B cell (primary cell): Measurements from ENCODE around the gene INPP4A. TPM values are rescaled to one million over a fixed set of nuclear protein-coding genes. Genes with fewer than 3 reads are reported as not detected.
A peak's percentile ranks its signal among the peaks of the same experiment; 100 is the strongest.

Source experiments
- ATAC-seq: fragments of 200-7000 bp; cut with Tn5 transposase; one replicate; pipeline ENCODE4 v1.10.0; 2021; ENCODE audit warnings: low read depth, mild to moderate bottlenecking, moderate number of reproducible peaks, moderate library complexity
- CTCF ChIA-PET: fragments of 350-600 bp; sonication (Branson Sonifier 250); formaldehyde crosslinking; loops from one replicate; lab custom pipeline; 2021; ENCODE audit warnings: antibody characterized with exemption, inconsistent platforms; lab: Charles Lee
- POLR2A ChIA-PET: fragments of 350-600 bp; sonication (Branson Sonifier 250); formaldehyde crosslinking; loops from one replicate; lab custom pipeline; 2021; ENCODE audit warnings: antibody characterized with exemption; lab: Charles Lee
- DNase-seq: peaks from one replicate; pipeline ENCODE4 v3.0.0; 2013
- H2AFZ ChIP-seq: 2 replicates; pipeline ENCODE4 v1.6.1; 2012; ENCODE audit warnings: mild to moderate bottlenecking, low read depth, low read length; ENCODE audit not compliant: insufficient read depth, poor library complexity, severe bottlenecking
- H3K27ac ChIP-seq, 2 donors: 1 replicate in 1 of 2; 2 replicates in 1 of 2; pipeline ENCODE4 v1.5.1; 2012 to 2013; ENCODE audit warnings: low read length in 2 of 2, mild to moderate bottlenecking in 2 of 2, moderate library complexity in 1 of 2
- H3K27me3 ChIP-seq, 4 experiments: fragments of 200-600 bp in 1 of 4; sonication (generic) in 1 of 4; replicated peaks in 1 of 4; 1 replicate in 2 of 4; 2 replicates in 2 of 4; pipeline versions ENCODE4 v1.6.1 to v1.7.0; 2013 to 2016; ENCODE audit warnings: low read length in 3 of 4, mild to moderate bottlenecking in 2 of 4, mixed read lengths in 1 of 4, moderate library complexity in 1 of 4; ENCODE audit not compliant: insufficient read depth in 4 of 4, control insufficient read depth in 3 of 4; ENCODE audit errors: control extremely low read depth in 1 of 4
- H3K36me3 ChIP-seq, 2 experiments: replicated peaks in 1 of 2; 1 replicate in 1 of 2; 2 replicates in 1 of 2; pipeline versions ENCODE4 v1.6.1 to v1.7.1; 2013; ENCODE audit warnings: low read length in 1 of 2; ENCODE audit not compliant: insufficient read depth in 2 of 2, control insufficient read depth in 1 of 2; ENCODE audit errors: control extremely low read depth in 1 of 2, extremely low read depth in 1 of 2
- H3K4me1 ChIP-seq, 2 donors: fragments of 200-600 bp in 1 of 2; sonication (generic) in 1 of 2; 1 replicate in 1 of 2; 2 replicates in 1 of 2; pipeline versions ENCODE4 v1.5.1 to v1.6.1; 2013 to 2017; ENCODE audit warnings: low read length in 2 of 2; ENCODE audit not compliant: control insufficient read depth in 2 of 2, insufficient read depth in 2 of 2
- H3K4me2 ChIP-seq: replicated peaks from 2 replicates; pipeline ENCODE3; 2012; ENCODE audit warnings: mild to moderate bottlenecking, low read depth, low read length; ENCODE audit not compliant: poor library complexity, severe bottlenecking
- H3K4me3 ChIP-seq, 5 experiments: fragments of 200-600 bp in 1 of 5; sonication (generic) in 1 of 5; 1 replicate in 3 of 5; 2 replicates in 2 of 5; pipeline versions ENCODE4 v1.5.1 to v1.7.0; 2011 to 2016; ENCODE audit warnings: low read length in 4 of 5, mild to moderate bottlenecking in 4 of 5, low read depth in 2 of 5, control low read depth in 1 of 5, moderate library complexity in 1 of 5; ENCODE audit not compliant: insufficient read depth in 1 of 5; ENCODE audit errors: control extremely low read depth in 1 of 5, extremely low read depth in 1 of 5
- H3K79me2 ChIP-seq: fragments of 200-600 bp; sonication (generic); one replicate; pipeline ENCODE4 v1.6.0; 2016; ENCODE audit warnings: low read length; ENCODE audit not compliant: control insufficient read depth, insufficient read depth
- H3K9ac ChIP-seq: fragments of 200-600 bp; sonication (generic); 2 replicates; pipeline ENCODE4 v1.6.1; 2017; ENCODE audit warnings: mild to moderate bottlenecking, low read length, moderate library complexity
- H3K9me3 ChIP-seq, 3 donors: one replicate each; pipeline versions ENCODE4 v1.6.1 to v1.7.1; 2013; ENCODE audit warnings: low read length in 2 of 3; ENCODE audit not compliant: control insufficient read depth in 2 of 3, insufficient read depth in 1 of 3; ENCODE audit errors: control extremely low read depth in 1 of 3
- H4K20me1 ChIP-seq: 2 replicates; pipeline ENCODE4 v1.6.0; 2012; ENCODE audit warnings: mild to moderate bottlenecking, low read length; ENCODE audit not compliant: insufficient read depth, control insufficient read depth, poor library complexity, severe bottlenecking
- H3K27ac Mint-ChIP-seq: one replicate; pipeline ENCODE4 v1.8.0; 2021; ENCODE audit warnings: mixed read lengths
- H3K27me3 Mint-ChIP-seq: one replicate; pipeline ENCODE4 v1.8.0; 2021; ENCODE audit warnings: mixed read lengths
- H3K4me1 Mint-ChIP-seq: one replicate; pipeline ENCODE4 v1.8.0; 2021; ENCODE audit warnings: mixed read lengths
- H3K4me3 Mint-ChIP-seq: one replicate; pipeline ENCODE4 v1.8.0; 2021; ENCODE audit warnings: mixed read lengths
- H3K9me3 Mint-ChIP-seq: one replicate; pipeline ENCODE4 v1.8.0; 2022; ENCODE audit warnings: mixed read lengths; ENCODE audit not compliant: insufficient read depth
- EZH2 ChIP-seq: IDR thresholded peaks from 2 replicates; pipeline ENCODE4 v1.6.1; 2012; ENCODE audit warnings: borderline replicate concordance, low read depth, mild to moderate bottlenecking, moderate library complexity, low read length; ENCODE audit not compliant: insufficient read depth, poor library complexity, severe bottlenecking
- WGBS: methylation state at CpG from one replicate; pipeline ENCODE4 v1.1.5; 2013; ENCODE audit warnings: missing lambda C conversion rate; ENCODE audit not compliant: insufficient coverage; 5-methylcytosine and 5-hydroxymethylcytosine counted together
- intact Hi-C: fragments of 100-400 bp; cut with micrococcal nuclease; formaldehyde crosslinking; loops from one replicate; pipeline ENCODE4 v1.10.0; 2022
- polyA plus RNA-seq: library from polyadenylated mRNA; depleted of rRNA; stranded (reverse); fragments of >200 nt; gene quantifications from 2 replicates; pipeline ENCODE4 v1.2.3, GENCODE V29; 2012
- total RNA-seq, 2 donors: library from RNA; stranded (reverse); fragments of 120-200 nt in 1 of 2; gene quantifications; 1 replicate in 1 of 2; 2 replicates in 1 of 2; pipeline versions ENCODE4 v1.2.3 to v1.2.4, GENCODE V29; 2013 to 2022
- TF ChIP-seq, protein P1 (sequence below): fragments of 200-600 bp; IDR thresholded peaks from one replicate; pipeline ENCODE4 v1.8.0; 2022; ENCODE audit warnings: antibody characterized with exemption, mild to moderate bottlenecking

INPP4A gene
- total and polyA plus RNA-seq, 2 donors (not counting 1 experiment from before 2014, with no cell fraction given), result 10.7 to 22.5 TPM

DNA sequence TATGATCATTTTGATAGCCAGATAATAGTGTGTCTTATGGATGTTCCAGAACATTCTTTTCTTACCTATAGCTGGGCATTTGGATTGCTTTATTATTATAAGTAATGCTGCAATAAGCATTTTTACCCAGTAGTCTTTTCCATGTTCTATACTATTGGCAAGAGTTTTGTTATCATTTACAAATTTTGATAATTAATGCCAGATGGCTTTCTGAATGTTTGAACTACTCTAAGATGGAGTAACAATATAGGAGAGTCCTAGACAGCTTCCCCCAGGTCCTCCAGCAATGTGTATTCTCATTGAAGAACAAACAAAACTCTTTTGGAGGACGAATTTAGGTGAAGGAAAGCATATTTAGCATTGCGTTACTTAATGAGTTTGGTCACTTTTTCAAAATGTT is 73.0 kb downstream of the INPP4A start:
- no peak for TF ChIP-seq EZH2
- TF ChIP-seq, protein P1, sequence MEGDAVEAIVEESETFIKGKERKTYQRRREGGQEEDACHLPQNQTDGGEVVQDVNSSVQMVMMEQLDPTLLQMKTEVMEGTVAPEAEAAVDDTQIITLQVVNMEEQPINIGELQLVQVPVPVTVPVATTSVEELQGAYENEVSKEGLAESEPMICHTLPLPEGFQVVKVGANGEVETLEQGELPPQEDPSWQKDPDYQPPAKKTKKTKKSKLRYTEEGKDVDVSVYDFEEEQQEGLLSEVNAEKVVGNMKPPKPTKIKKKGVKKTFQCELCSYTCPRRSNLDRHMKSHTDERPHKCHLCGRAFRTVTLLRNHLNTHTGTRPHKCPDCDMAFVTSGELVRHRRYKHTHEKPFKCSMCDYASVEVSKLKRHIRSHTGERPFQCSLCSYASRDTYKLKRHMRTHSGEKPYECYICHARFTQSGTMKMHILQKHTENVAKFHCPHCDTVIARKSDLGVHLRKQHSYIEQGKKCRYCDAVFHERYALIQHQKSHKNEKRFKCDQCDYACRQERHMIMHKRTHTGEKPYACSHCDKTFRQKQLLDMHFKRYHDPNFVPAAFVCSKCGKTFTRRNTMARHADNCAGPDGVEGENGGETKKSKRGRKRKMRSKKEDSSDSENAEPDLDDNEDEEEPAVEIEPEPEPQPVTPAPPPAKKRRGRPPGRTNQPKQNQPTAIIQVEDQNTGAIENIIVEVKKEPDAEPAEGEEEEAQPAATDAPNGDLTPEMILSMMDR, result no peak
- H3K4me3 ChIP-seq, result no peak overlapping the region
- peaks cover 11% of the 10 kb centered on the region for H3K79me2 ChIP-seq
- no peaks in the 10 kb centered on the region for H3K9me3 ChIP-seq
- no peaks in the 10 kb centered on the region for H4K20me1 ChIP-seq
- DNase-seq (no peak), ATAC-seq (no peak)
- peaks cover 0 to 4% of the 10 kb centered on the region in 2 experiments for H3K36me3 ChIP-seq
- no peak overlapping the region for H2AFZ ChIP-seq
- no peaks in the 10 kb centered on the region for H3K27me3 Mint-ChIP-seq
- no peak overlapping the region for H3K27ac ChIP-seq
- no peaks in the 10 kb centered on the region for H3K27me3 ChIP-seq
- intact Hi-C loops, result loop anchor here (1.0 kb wide), 1 partner anchor 72 kb away; no protein-coding TSS in a partner anchor
- H3K27ac Mint-ChIP-seq, result no peak overlapping the region
- H3K4me2 ChIP-seq, result no peak overlapping the region
- WGBS, result no CpG with 5 or more reads among the region's 2 CpGs
- CTCF ChIA-PET, result interaction anchor here (0.6 to 1.4 kb wide), 3 partner anchors 40 to 105 kb away, joined by 3 to 4 read pairs (median 3); no protein-coding TSS in a partner anchor
- no peaks in the 10 kb centered on the region for H3K4me1 Mint-ChIP-seq
- H3K4me3 Mint-ChIP-seq, result no peak overlapping the region
- no peaks in the 10 kb centered on the region for H3K9me3 Mint-ChIP-seq
- no peaks in the 10 kb centered on the region for H3K4me1 ChIP-seq
- POLR2A ChIA-PET, result no interaction called here
- H3K9ac ChIP-seq, result no peak overlapping the region

DNA sequence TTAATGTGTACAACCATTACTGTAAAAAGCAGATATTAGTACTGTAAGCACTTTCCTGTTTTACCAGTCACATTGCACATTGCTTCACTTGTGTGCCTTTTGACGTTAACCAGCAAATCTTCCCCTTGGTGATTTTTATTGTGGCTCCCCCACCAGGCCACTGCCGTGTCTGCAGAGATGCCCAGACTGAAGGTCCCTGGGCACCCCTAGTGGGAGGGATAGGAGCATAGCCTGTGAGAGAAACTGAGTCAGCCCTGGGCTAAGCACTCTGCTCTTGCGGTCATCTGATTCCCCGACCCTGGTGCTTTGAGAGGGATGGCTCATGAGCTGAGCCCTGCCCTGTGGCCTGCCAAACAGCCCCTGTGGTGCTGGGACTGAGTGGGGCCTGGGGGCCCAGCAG is 73.4 kb downstream of the INPP4A start:
- Histone ChIP-seq H3K4me3 (no peak overlapping the region), H4K20me1 (no peaks in the 10 kb centered on the region), H3K79me2 (peaks cover 11% of the 10 kb centered on the region), H3K4me2 (no peak overlapping the region), H3K36me3 (peaks cover 0 to 4% of the 10 kb centered on the region in 2 experiments), H3K9ac (no peak overlapping the region), H2AFZ (no peak overlapping the region), H3K27ac (no peak overlapping the region), H3K27me3 (no peaks in the 10 kb centered on the region), H3K9me3 (no peaks in the 10 kb centered on the region), H3K4me1 (no peaks in the 10 kb centered on the region)
- Mint-ChIP-seq H3K4me1 (no peaks in the 10 kb centered on the region), H3K4me3 (no peak overlapping the region), H3K9me3 (no peaks in the 10 kb centered on the region), H3K27me3 (no peaks in the 10 kb centered on the region), H3K27ac (no peak overlapping the region)
- DNase-seq (peak; percentile 46), ATAC-seq (no peak)
- WGBS, result 52% methylated on average over 4 of the region's 4 CpGs
- CTCF ChIA-PET, result interaction anchor here (0.9 to 1.4 kb wide), 3 partner anchors 39 to 106 kb away, joined by 4 to 5 read pairs (median 4); no protein-coding TSS in a partner anchor
- POLR2A ChIA-PET, result no interaction called here
- intact Hi-C loops, result loop anchor here (1.0 kb wide), 1 partner anchor 73 kb away; no protein-coding TSS in a partner anchor
- TF ChIP-seq, protein P1, result peak; percentile 42
- no peak for TF ChIP-seq EZH2
